Amniotic epithelial cell (primary cell): ENCODE results near the gene HBEGF.

Experiments used
- DNase-seq: peaks from one replicate; pipeline ENCODE4 v3.0.0-alpha.2; 2010; ENCODE audit warnings: low read depth

HBEGF gene

DNA sequence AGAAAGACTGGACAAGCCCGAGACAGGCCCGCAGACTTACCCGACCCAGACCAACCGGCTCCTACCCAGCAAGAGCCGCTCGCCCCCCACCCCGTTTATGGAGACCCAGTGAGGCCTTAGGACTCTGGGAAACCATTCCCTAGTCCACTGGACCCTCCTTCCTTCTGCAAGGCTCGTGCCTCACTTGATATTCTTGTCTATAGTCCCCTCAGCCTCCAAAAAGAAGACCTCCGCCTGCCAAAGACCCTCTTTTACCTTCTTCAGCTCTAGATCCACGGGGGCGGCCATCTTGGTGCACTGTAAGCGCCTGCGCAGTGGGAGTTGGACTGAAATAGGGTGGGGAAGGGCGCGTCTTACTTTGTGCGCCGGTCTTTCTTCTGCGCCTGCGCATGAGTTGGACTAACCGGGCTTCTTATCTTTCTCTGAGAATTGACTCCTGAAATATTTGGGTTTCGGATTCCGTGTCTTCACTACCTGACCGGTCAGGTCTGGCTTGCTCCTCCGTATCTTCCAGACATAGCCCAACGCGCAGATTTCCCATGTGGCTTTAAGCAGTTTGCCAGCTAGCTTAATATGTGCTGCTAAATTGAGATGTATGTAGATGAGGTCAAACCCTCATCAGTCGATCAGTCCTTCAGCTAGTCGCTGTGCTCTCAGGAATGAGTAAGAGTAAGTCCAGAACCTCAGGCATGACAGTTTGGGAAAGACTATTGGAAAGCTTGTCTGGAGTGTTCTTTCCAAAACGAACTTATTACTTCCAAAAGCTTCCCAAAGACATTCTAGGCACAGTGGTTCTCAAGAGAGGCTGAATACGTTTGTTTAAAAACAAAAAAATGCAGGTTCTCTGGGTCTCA lies 43.4 kb downstream of the HBEGF start, which contains the start of gene PFDN1:
Gene PFDN1 (minus strand): TSS at position 316 of the 854 bp plus-strand sequence. CDS start 28 bp downstream, at position 288.
- DNase-seq: peak; percentile 90

DNA sequence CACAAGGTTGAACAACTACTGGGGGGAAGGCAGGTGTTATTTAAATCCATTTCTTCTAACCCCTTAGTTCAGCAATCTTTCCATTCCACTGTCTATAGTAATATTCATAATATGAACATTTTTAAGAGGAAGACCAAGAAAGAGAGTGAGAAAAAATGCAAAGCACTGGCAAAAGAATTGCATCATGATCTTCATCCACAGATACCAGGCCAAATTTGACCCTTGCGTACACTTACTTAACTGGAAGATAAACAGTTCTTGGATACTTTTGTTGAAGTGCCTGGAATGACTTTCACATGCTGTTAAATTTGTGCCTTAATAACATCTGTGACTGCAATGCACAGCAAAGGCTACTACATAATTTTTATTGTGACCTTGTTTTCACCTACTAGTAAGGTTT lies 45.3 kb downstream of the HBEGF start:
- peak; percentile 21 for DNase-seq

GRCh38 chr5:140299056-140299455 lies 47.3 kb downstream of the HBEGF start:
- DNase-seq: no peak

GRCh38 chr5:140298183-140298601 lies 48.2 kb downstream of the HBEGF start:
- peak; percentile 62 for DNase-seq

DNA sequence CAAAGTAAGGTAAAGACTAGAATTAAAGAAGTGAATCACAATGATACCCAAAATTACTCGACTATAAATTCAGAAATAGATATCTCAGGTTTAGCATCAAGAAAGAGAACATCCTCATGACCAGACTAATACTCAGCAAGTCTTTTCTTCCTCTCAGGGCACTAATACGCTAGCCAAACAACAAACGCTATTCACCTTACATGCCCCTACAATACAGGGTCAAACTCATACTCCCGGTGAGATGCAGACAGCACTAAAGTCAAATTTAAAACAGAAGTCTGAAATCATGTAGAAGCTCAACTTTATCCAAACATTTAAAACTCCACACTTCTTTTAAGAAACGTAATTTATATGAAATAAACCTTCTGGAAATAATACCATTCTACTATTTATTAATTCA lies 49.1 kb downstream of the HBEGF start:
- DNase-seq: no peak

DNA sequence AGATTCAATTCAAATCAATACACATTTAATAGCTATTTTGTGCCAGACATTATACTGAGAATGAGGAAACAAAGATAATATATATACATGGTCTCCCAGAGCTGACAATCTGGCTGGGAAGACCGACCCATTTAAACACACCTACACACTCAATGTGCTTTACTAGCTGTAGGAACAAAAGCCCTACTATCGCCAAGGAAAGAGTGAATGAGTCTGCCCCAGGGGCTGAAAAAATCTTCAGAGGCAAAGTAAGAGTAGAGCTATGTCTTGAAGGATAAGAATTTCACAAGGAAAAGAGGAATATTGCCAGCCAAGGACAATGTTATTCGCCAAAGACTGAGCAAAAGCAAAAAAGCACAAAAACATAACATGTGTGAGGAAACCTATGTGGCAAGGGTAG lies 50.1 kb downstream of the HBEGF start:
- DNase-seq: no peak

GRCh38 chr5:140295414-140295813 lies 51.0 kb downstream of the HBEGF start:
- peak; percentile 99 for DNase-seq

DNA sequence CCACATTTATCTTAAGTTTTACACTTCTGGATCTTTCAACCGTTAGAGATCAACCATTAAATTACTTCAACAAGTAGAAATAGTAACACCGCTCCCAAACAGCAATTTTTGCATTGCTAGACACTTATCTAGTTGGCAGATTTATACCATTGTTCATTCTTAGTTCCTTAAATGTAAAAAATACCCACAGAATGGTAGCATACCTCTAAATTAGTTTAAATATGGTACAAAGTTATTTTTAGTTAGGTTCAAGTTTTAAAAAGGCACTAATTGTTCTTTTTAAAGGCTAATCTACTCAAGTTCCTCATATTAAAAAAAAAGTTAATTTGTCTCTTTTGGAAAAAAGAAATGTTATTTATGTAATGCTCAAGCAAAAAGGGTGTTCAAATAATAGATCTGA lies 51.6 kb downstream of the HBEGF start:
- DNase-seq: no peak

GRCh38 chr5:140293849-140294100 lies 52.6 kb downstream of the HBEGF start:
- DNase-seq: no peak

DNA sequence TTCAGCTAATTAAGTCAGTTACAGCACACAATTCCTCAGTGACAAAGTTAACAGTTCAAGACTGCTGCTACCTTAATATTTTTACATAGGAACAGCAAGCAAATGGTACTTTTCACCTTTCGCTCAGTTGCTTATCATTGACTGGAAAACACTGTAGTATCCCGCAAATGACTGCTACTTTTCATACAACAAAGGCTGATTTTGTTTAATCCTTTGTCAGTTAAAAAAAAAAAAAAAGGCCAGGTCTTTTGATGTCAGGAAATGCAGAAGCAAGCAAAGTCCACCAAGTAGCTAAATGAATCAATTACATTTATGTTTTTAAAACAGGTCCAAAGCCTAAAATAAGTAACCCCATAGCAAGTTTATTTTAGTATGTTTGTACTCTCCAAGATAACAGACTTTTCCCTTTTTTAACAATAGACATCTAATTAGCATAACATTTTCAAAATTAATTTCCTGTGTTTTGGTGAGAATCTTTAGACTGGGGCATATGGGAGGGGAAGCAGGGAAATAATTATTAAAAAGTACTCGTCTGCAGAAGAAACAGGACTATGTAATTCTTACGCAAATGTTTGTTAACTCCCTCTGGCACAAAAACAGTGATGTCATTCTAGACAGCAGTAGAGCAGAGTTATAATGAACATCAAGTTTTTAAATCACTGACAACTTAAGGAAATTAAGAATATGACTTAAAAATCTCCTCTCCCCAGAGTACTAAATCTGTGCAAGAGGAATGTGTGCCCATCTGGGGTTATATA lies 53.1 kb downstream of the HBEGF start:
- peak; percentile 74 for DNase-seq

GRCh38 chr5:140292212-140293036 lies 54.0 kb downstream of the HBEGF start:
- peak; percentile 51 for DNase-seq

- no peak for DNase-seq
These were observed 58.4 kb downstream of the HBEGF start for GRCh38 chr5:140287801-140288521.

DNA sequence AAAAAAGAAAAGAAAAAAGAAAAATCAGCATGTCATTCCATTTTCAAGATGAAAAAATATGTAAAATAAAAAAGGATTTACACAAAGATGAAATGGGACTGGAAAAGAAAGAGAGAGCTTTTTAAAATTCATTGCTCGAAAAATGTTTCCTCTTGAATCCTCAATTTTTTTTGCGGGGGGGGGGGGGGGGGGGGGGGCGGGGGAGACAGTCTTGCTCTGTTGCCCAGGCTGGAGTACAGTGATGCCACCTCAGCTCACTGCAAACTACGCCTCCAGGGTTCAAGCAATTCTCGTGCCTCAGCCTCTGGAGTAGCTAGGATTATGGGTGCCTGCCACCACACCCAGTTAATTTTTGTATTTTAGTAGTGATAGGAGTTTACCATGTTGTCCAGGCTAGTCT lies 60.0 kb downstream of the HBEGF start:
- no peak for DNase-seq

- DNase-seq: no peak
These were observed 62.4 kb downstream of the HBEGF start for GRCh38 chr5:140284013-140284412.
